ENCODE results near the gene ZNF814. TPM values are rescaled to one million over a fixed set of nuclear protein-coding genes. Genes with fewer than 3 reads are reported as not detected.
"Not testable (repeated sequence)": the region's sequence is repeated elsewhere in the genome, so short reads cannot be mapped to it uniquely, and the experiment has no call there.

The ZNF814 gene
- total RNA-seq, 1 donor from 2014 or later, result 11.2 TPM

DNA sequence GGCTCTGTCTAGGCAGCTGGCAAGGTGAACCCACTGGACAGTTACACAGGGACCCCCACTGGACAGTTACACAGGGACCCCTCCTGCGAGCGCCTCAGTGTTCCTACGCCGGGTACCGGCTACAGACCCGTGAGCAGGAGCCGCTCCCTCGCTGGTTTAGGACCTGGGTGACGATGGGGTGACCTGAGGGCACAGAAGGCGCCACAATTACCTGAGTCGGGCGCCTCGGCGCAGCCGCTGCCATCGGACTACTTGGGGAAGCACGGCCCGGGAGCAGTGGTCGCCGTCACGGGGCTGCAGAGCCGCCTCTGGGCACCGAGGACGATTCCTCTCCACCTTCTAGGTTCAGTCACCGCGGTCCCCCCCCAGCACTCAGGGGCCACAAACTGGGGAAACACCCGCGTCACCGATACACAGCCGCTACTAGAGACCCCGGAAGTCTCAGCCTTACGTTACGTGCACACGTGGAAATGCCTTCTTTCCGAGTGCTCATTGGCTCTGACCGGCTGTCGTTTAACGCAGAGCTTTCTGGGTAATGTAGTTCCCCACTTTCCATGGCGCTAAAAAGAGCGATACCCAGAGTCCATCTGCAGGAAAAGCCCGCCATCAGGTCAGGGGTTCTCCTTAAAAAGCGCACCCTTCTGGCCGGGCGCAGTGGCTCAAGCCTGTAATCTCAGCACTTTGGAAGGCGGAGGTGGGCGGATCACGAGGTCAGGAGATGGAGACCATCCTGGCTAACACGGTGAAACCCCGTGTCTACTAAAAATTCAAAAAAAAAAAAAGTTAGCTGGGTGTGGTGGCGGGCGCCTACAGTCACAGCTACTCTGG, 27.5 kb upstream of the ZNF814 start, which contains the start of gene ZNF417:
TSS of gene ZNF417 (minus strand) at position 425 of the 828 bp plus-strand sequence. CDS start at position 244, 181 bp downstream.
- peak within 1 kb of the TSS; percentile 87 for H3K27ac ChIP-seq (replicated peaks)
- DNase-seq, result peak; percentile 75
- TF ChIP-seq, protein P1, sequence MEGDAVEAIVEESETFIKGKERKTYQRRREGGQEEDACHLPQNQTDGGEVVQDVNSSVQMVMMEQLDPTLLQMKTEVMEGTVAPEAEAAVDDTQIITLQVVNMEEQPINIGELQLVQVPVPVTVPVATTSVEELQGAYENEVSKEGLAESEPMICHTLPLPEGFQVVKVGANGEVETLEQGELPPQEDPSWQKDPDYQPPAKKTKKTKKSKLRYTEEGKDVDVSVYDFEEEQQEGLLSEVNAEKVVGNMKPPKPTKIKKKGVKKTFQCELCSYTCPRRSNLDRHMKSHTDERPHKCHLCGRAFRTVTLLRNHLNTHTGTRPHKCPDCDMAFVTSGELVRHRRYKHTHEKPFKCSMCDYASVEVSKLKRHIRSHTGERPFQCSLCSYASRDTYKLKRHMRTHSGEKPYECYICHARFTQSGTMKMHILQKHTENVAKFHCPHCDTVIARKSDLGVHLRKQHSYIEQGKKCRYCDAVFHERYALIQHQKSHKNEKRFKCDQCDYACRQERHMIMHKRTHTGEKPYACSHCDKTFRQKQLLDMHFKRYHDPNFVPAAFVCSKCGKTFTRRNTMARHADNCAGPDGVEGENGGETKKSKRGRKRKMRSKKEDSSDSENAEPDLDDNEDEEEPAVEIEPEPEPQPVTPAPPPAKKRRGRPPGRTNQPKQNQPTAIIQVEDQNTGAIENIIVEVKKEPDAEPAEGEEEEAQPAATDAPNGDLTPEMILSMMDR (IDR thresholded peaks at IDR 0.05; ENCODE audit: borderline replicate concordance), result peak; percentile 49
- intact Hi-C loops (cut with micrococcal nuclease); H3K27me3 ChIP-seq (ENCODE audit: low read depth): not testable (repeated sequence)
- H3K36me3 ChIP-seq, result peaks cover 57% of the 10 kb centered on the region
- peak within 1 kb of the TSS; percentile 80 for H3K4me3 ChIP-seq
- peaks cover 34% of the 10 kb centered on the region for H3K9me3 ChIP-seq (replicated peaks)
- peaks cover 28% of the 10 kb centered on the region for H3K4me1 ChIP-seq

GRCh38 chr19:57914531-57914930, 25.7 kb upstream of the ZNF814 start:
- TF ChIP-seq, protein P1 (IDR thresholded peaks at IDR 0.05; ENCODE audit: borderline replicate concordance), result no peak
- peaks cover 28% of the 10 kb centered on the region for H3K4me1 ChIP-seq
- DNase-seq, result no peak
- intact Hi-C loops (cut with micrococcal nuclease), result no loop called here
- H3K27me3 ChIP-seq (ENCODE audit: low read depth), result no peaks in the 10 kb centered on the region
- H3K36me3 ChIP-seq, result peaks cover 55% of the 10 kb centered on the region
- H3K27ac ChIP-seq (replicated peaks), result no peak overlapping the region
- H3K4me3 ChIP-seq, result peak overlapping the region; percentile 80
- peaks cover 44% of the 10 kb centered on the region for H3K9me3 ChIP-seq (replicated peaks)

- peaks cover 69% of the 10 kb centered on the region for H3K36me3 ChIP-seq
- no peak overlapping the region for H3K4me3 ChIP-seq
- intact Hi-C loops (cut with micrococcal nuclease), result no loop called here
- H3K9me3 ChIP-seq (replicated peaks), result peaks cover 77% of the 10 kb centered on the region
- H3K4me1 ChIP-seq, result no peaks in the 10 kb centered on the region
- no peak overlapping the region for H3K27ac ChIP-seq (replicated peaks)
- TF ChIP-seq, protein P1 (IDR thresholded peaks at IDR 0.05; ENCODE audit: borderline replicate concordance), result no peak
- no peak for DNase-seq
- no peaks in the 10 kb centered on the region for H3K27me3 ChIP-seq (ENCODE audit: low read depth)
Observed at GRCh38 chr19:57907394-57907793, 18.6 kb upstream of the ZNF814 start.

DNA sequence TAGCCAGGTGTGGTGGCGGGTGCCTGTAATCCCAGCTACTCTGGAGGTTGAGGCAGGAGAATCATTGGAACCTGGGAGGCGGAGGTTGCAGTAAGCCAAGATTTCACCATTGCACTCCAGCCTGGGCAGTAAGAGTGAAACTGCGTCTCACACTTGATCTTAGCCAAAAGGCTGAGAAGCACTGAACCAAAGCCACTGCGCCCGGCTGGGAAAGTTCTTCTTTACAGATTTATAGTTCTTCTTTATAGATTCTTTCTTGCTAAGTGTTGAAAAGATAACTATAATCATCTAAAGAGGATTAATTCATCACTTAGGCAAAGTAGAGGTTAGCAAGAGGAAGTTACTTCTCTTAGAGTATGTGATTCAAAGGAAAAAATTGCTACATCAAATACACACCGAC, 16.4 kb upstream of the ZNF814 start:
- DNase-seq, result no peak
- TF ChIP-seq, protein P1 (IDR thresholded peaks at IDR 0.05; ENCODE audit: borderline replicate concordance), result no peak
- no peaks in the 10 kb centered on the region for H3K27me3 ChIP-seq (ENCODE audit: low read depth)
- peaks cover 58% of the 10 kb centered on the region for H3K36me3 ChIP-seq
- H3K4me3 ChIP-seq, result no peak overlapping the region
- no peak overlapping the region for H3K27ac ChIP-seq (replicated peaks)
- intact Hi-C loops (cut with micrococcal nuclease), result no loop called here
- no peaks in the 10 kb centered on the region for H3K4me1 ChIP-seq
- H3K9me3 ChIP-seq (replicated peaks), result peaks cover 63% of the 10 kb centered on the region

- intact Hi-C loops (cut with micrococcal nuclease), result no loop called here
- Histone ChIP-seq H3K36me3 (peaks cover 45% of the 10 kb centered on the region), H3K27me3 (ENCODE audit: low read depth) (no peaks in the 10 kb centered on the region), H3K4me3 (no peak overlapping the region), H3K27ac (replicated peaks) (no peak overlapping the region), H3K9me3 (replicated peaks) (peaks cover 54% of the 10 kb centered on the region), H3K4me1 (no peaks in the 10 kb centered on the region)
- TF ChIP-seq, protein P1 (IDR thresholded peaks at IDR 0.05; ENCODE audit: borderline replicate concordance), result no peak
- DNase-seq, result no peak
Observed at GRCh38 chr19:57903618-57904184, 14.9 kb upstream of the ZNF814 start.
